Measurements from ENCODE around the gene GPC5.

GRCh38 chr13:91986761-91987483 is 588.5 kb downstream of the GPC5 start:
- TF ChIP-seq EZH2phosphoT487 (IDR thresholded peaks at IDR 0.05; ENCODE audit: insufficient read depth, low read depth), result no peak
- no peak for TF ChIP-seq EZH2 (IDR thresholded peaks at IDR 0.05; ENCODE audit: insufficient read depth, poor library complexity, severe bottlenecking)

Measured in GM23248 (cell line).